SK-N-SH (cell line): ENCODE measurements around the gene PRKG1. TPM values are rescaled to one million over a fixed set of nuclear protein-coding genes. Genes with fewer than 3 reads are reported as not detected.

Experiments
- CTCF ChIA-PET: fragments of 300-600, 350-600 bp; formaldehyde crosslinking; extraction: SDS; loops from one replicate; lab custom pipeline; 2021; lab: Yijun Ruan, JAX
- POLR2A ChIA-PET: fragments of 350-600 bp; sonication (Branson Sonifier 250); formaldehyde crosslinking; extraction: SDS; loops from one replicate; lab custom pipeline; 2020; ENCODE audit warnings: antibody characterized with exemption, inconsistent platforms; lab: Yijun Ruan, JAX
- DNase-seq: peaks from one replicate; pipeline ENCODE4 v3.0.0; 2012
- H2AFZ ChIP-seq: fragments of 200-600 bp; sonication (generic); 2 replicates; pipeline ENCODE4 v1.8.1; 2016; ENCODE audit warnings: antibody characterized with exemption, mild to moderate bottlenecking, low read depth
- H3F3A ChIP-seq: fragments of 200-600 bp; sonication (generic); replicated peaks from 2 replicates; pipeline ENCODE3; 2016; ENCODE audit warnings: antibody characterized with exemption, mild to moderate bottlenecking; ENCODE audit not compliant: insufficient read depth
- H3K27ac ChIP-seq, 2 experiments: fragments of 200-500 bp in 1 of 2; fragments of 200-600 bp in 1 of 2; sonication (Bioruptor generic) in 1 of 2; sonication (generic), shearing (Covaris generic) in 1 of 2; 2 replicates each; pipeline versions ENCODE4 v1.5.1 to v1.6.1; 2014 to 2016; ENCODE audit warnings: low read depth in 2 of 2, inconsistent platforms in 1 of 2, low read length in 1 of 2, mild to moderate bottlenecking in 1 of 2, mixed read lengths in 1 of 2
- H3K27me3 ChIP-seq: fragments of 200-600 bp; sonication (generic), shearing (Covaris generic); 2 replicates; pipeline ENCODE4 v1.6.1; 2016; ENCODE audit warnings: mixed run types; ENCODE audit not compliant: insufficient read depth
- H3K36me3 ChIP-seq, 2 experiments: fragments of 200-500 bp in 1 of 2; fragments of 200-600 bp in 1 of 2; sonication (Bioruptor generic) in 1 of 2; sonication (generic) in 1 of 2; replicated peaks in 1 of 2; 2 replicates each; pipeline versions ENCODE3 to v1.5.1; 2014 to 2016; ENCODE audit warnings: low read length in 1 of 2, mild to moderate bottlenecking in 1 of 2; ENCODE audit not compliant: insufficient read depth in 2 of 2, control insufficient read depth in 1 of 2
- H3K4me1 ChIP-seq, 2 experiments: fragments of 200-500 bp in 1 of 2; fragments of 200-600 bp in 1 of 2; sonication (Bioruptor generic) in 1 of 2; sonication (generic), shearing (Covaris generic) in 1 of 2; 2 replicates each; pipeline versions ENCODE4 v1.5.1 to v1.6.1; 2014 to 2016; ENCODE audit warnings: low read depth in 1 of 2, low read length in 1 of 2, mixed run types in 1 of 2; ENCODE audit not compliant: insufficient read depth in 2 of 2, control insufficient read depth in 1 of 2
- H3K4me2 ChIP-seq: fragments of 200-600 bp; sonication (generic), shearing (Covaris generic); 2 replicates; pipeline ENCODE4 v1.6.1; 2017; ENCODE audit warnings: mixed run types
- H3K4me3 ChIP-seq, 2 experiments: fragments of 200-500 bp in 1 of 2; fragments of 200-600 bp in 1 of 2; sonication (Bioruptor generic) in 1 of 2; sonication (generic), shearing (Covaris generic) in 1 of 2; 2 replicates each; pipeline versions ENCODE4 v1.5.1 to v1.8.1; 2014 to 2016; ENCODE audit warnings: low read depth in 2 of 2, inconsistent platforms in 1 of 2, low read length in 1 of 2, mild to moderate bottlenecking in 1 of 2, mixed read lengths in 1 of 2, moderate library complexity in 1 of 2
- H3K79me2 ChIP-seq: fragments of 200-600 bp; sonication (generic); 2 replicates; pipeline ENCODE4 v1.8.1; 2017; ENCODE audit warnings: mild to moderate bottlenecking; ENCODE audit not compliant: insufficient read depth
- H3K9ac ChIP-seq: fragments of 200-600 bp; sonication (generic); 2 replicates; pipeline ENCODE4 v1.6.1; 2017; ENCODE audit warnings: mixed run types
- H3K9me2 ChIP-seq: fragments of 200-600 bp; sonication (generic); 2 replicates; pipeline ENCODE4 v1.6.1; 2017; ENCODE audit warnings: mixed run types
- H3K9me3 ChIP-seq: fragments of 200-600 bp; sonication (generic); 2 replicates; pipeline ENCODE4 v1.6.1; 2017; ENCODE audit warnings: mixed run types, mild to moderate bottlenecking, moderate library complexity
- H4K20me1 ChIP-seq: fragments of 200-600 bp; sonication (generic); 2 replicates; pipeline ENCODE4 v1.6.1; 2017; ENCODE audit warnings: mild to moderate bottlenecking, mixed run types; ENCODE audit not compliant: insufficient read depth
- CTCF ChIP-seq: fragments of 200-600 bp; sonication (generic); IDR thresholded peaks from 2 replicates; pipeline ENCODE4 v1.6.1; 2017; ENCODE audit warnings: antibody characterized with exemption, mild to moderate bottlenecking, moderate library complexity
- EP300 ChIP-seq, 2 experiments: IDR thresholded peaks; 2 replicates each; pipeline versions ENCODE4 v1.4.0 to v1.6.1; 2012; ENCODE audit warnings: borderline replicate concordance in 1 of 2, low read depth in 1 of 2, low read length in 1 of 2
- FOXJ3 ChIP-seq: sonication (generic); formaldehyde crosslinking; IDR thresholded peaks from 2 replicates; pipeline ENCODE4 v1.5.1; 2020; ENCODE audit warnings: mild to moderate bottlenecking, missing genetic modification reagents
- GATA2 ChIP-seq: sonication (generic); formaldehyde crosslinking; IDR thresholded peaks from 2 replicates; pipeline ENCODE4 v1.5.0; 2020; ENCODE audit warnings: mild to moderate bottlenecking, missing genetic modification reagents
- MXI1 ChIP-seq: IDR thresholded peaks from 2 replicates; pipeline ENCODE4 v1.6.1; 2012; ENCODE audit warnings: mild to moderate bottlenecking, low read depth, low read length, improper control_type of control experiment
- NFIC ChIP-seq: IDR thresholded peaks from 2 replicates; pipeline ENCODE4 v1.4.0; 2012; ENCODE audit warnings: borderline replicate concordance
- NRF1 ChIP-seq: IDR thresholded peaks from 2 replicates; pipeline ENCODE4 v1.6.1; 2012; ENCODE audit warnings: low read depth, mild to moderate bottlenecking, low read length
- POLR2AphosphoS5 ChIP-seq: IDR thresholded peaks from 2 replicates; pipeline ENCODE4 v1.6.1; 2012; ENCODE audit warnings: low read depth, low read length
- RAD21 ChIP-seq: IDR thresholded peaks from 2 replicates; pipeline ENCODE4 v1.6.1; 2012; ENCODE audit warnings: mild to moderate bottlenecking, low read length
- RCOR1 ChIP-seq: fragments of 150-350 bp; IDR thresholded peaks from 2 replicates; pipeline ENCODE4 v1.6.1; 2017; ENCODE audit warnings: antibody characterized with exemption, low read length
- SMC3 ChIP-seq: IDR thresholded peaks from 2 replicates; pipeline ENCODE4 v1.6.1; 2012; ENCODE audit warnings: low read depth, low read length, improper control_type of control experiment
- TAF1 ChIP-seq: IDR thresholded peaks from 2 replicates; pipeline ENCODE4 v1.6.1; 2012; ENCODE audit warnings: low read depth, mild to moderate bottlenecking, low read length, moderate library complexity, borderline replicate concordance
- YY1 ChIP-seq: IDR thresholded peaks from 2 replicates; pipeline ENCODE4 v1.4.0; 2012; ENCODE audit warnings: low read depth, mild to moderate bottlenecking
- WGBS: methylation state at CpG from one replicate; pipeline ENCODE4 v1.1.6; 2017; ENCODE audit warnings: low lambda C conversion rate; 5-methylcytosine and 5-hydroxymethylcytosine counted together
- polyA plus RNA-seq, 3 experiments: library from polyadenylated mRNA; depleted of rRNA; stranded (reverse); fragments of >200 nt; gene quantifications; 2 replicates each; pipeline ENCODE4 v1.2.3, GENCODE V29; 2012

Gene PRKG1
- polyA plus RNA-seq, 1 of the 3 experiments (the other 2 are of a cell fraction) = 4.1 TPM

- ChIA-PET CTCF (interaction anchor here (0.6 to 2.8 kb wide), 30 partner anchors 9 to 1011 kb away, joined by 3 to 13 read pairs (median 3); no protein-coding TSS in a partner anchor), POLR2A (interaction anchor here (0.7 kb wide), 1 partner anchor 1011 kb away, joined by 3 read pairs; no protein-coding TSS in a partner anchor)
- 21% methylated on average over 5 of the region's 5 CpGs for WGBS
- no peak overlapping the region for H3K4me3 ChIP-seq
- no peaks in the 10 kb centered on the region for H3F3A ChIP-seq
- no peaks in the 10 kb centered on the region for H3K9me3 ChIP-seq
- H3K9me2 ChIP-seq = no peaks in the 10 kb centered on the region
- no peaks in the 10 kb centered on the region for H3K27me3 ChIP-seq
- no peak overlapping the region for H3K27ac ChIP-seq
- no peaks in the 10 kb centered on the region for H4K20me1 ChIP-seq
- no peak overlapping the region for H2AFZ ChIP-seq
- no peaks in the 10 kb centered on the region for H3K79me2 ChIP-seq
- no peaks in the 10 kb centered on the region for H3K36me3 ChIP-seq
- peak; percentile 60 for DNase-seq
- H3K4me2 ChIP-seq = no peak overlapping the region
- H3K4me1 ChIP-seq = no peaks in the 10 kb centered on the region; a peak in 1 of 4 replicates
- no peak overlapping the region for H3K9ac ChIP-seq
- TF ChIP-seq CTCF (peak; percentile 81), SMC3 (peak; percentile 66), GATA2 (CRISPR knock-in tag) (no peak), RAD21 (peak; percentile 84)
Measured at GRCh38 chr10:52004342-52004949, 930.2 kb downstream of the PRKG1 start.

- ChIA-PET POLR2A (no interaction called here), CTCF (interaction anchor here (1.0 kb wide), 2 partner anchors 618 to 944 kb away, joined by 3 to 4 read pairs; no protein-coding TSS in a partner anchor)
- H4K20me1 ChIP-seq = no peaks in the 10 kb centered on the region
- H3K27me3 ChIP-seq = no peaks in the 10 kb centered on the region
- H3K36me3 ChIP-seq = no peaks in the 10 kb centered on the region
- no peaks in the 10 kb centered on the region; a peak in 1 of 4 replicates for H3K4me1 ChIP-seq
- no peak overlapping the region for H3K9ac ChIP-seq
- H2AFZ ChIP-seq = no peak overlapping the region
- H3K4me2 ChIP-seq = no peak overlapping the region
- no peak for DNase-seq
- H3K9me2 ChIP-seq = no peaks in the 10 kb centered on the region
- H3F3A ChIP-seq = no peaks in the 10 kb centered on the region
- no peaks in the 10 kb centered on the region for H3K9me3 ChIP-seq
- no peak overlapping the region for H3K27ac ChIP-seq
- TF ChIP-seq YY1 (no peak), NFIC (no peak), NRF1 (no peak), POLR2AphosphoS5 (no peak), CTCF (no peak), RAD21 (no peak), FOXJ3 (no peak), EP300 (IDR thresholded peaks at IDR 0.05; ENCODE audit: borderline replicate concordance in 1 of 2, low read depth in 1 of 2, low read length in 1 of 2) (no peak), RCOR1 (no peak), MXI1 (no peak), SMC3 (no peak), TAF1 (no peak)
- 48% methylated on average over 2 of the region's 2 CpGs for WGBS
- no peak overlapping the region for H3K4me3 ChIP-seq
- H3K79me2 ChIP-seq = no peaks in the 10 kb centered on the region
Measured at GRCh38 chr10:52007091-52007490, 932.8 kb downstream of the PRKG1 start.
